Measurements from ENCODE around the gene AGMO.
"Not testable (repeated sequence)": the region's sequence is repeated elsewhere in the genome, so short reads cannot be mapped to it uniquely, and the experiment has no call there.

The AGMO gene

GRCh38 chr7:15306296-15306695 lies 255.5 kb downstream of the AGMO start:
- DNase-seq = no peak

GRCh38 chr7:15305002-15305600 lies 256.7 kb downstream of the AGMO start:
- DNase-seq = no peak

GRCh38 chr7:15303357-15303756 lies 258.5 kb downstream of the AGMO start:
- no peak for DNase-seq

GRCh38 chr7:15300986-15301385 lies 260.8 kb downstream of the AGMO start:
- DNase-seq = not testable (repeated sequence)

- DNase-seq = no peak
Measured at GRCh38 chr7:15292138-15292537, 269.7 kb downstream of the AGMO start.

- DNase-seq = no peak
Measured at GRCh38 chr7:15291699-15292098, 270.1 kb downstream of the AGMO start.

GRCh38 chr7:15288741-15289140 lies 273.1 kb downstream of the AGMO start:
- no peak for DNase-seq

- DNase-seq = no peak
Measured at GRCh38 chr7:15284396-15284795, 277.4 kb downstream of the AGMO start.

- no peak for DNase-seq
Measured at GRCh38 chr7:15280078-15280733, 281.6 kb downstream of the AGMO start.

- no peak for DNase-seq
Measured at GRCh38 chr7:15279640-15280039, 282.2 kb downstream of the AGMO start.

- DNase-seq = no peak
Measured at GRCh38 chr7:15257689-15258088, 304.1 kb downstream of the AGMO start.

- DNase-seq = no peak
Measured at GRCh38 chr7:15252181-15252580, 309.6 kb downstream of the AGMO start.

GRCh38 chr7:15248514-15248913 lies 313.3 kb downstream of the AGMO start:
- DNase-seq = no peak

GRCh38 chr7:15245831-15246230 lies 316.0 kb downstream of the AGMO start:
- DNase-seq = no peak

- DNase-seq = no peak
Measured at GRCh38 chr7:15239801-15240200, 322.0 kb downstream of the AGMO start.

- DNase-seq = no peak
Measured at GRCh38 chr7:15236952-15237351, 324.9 kb downstream of the AGMO start.

- no peak for DNase-seq
Measured at GRCh38 chr7:15234431-15234830, 327.4 kb downstream of the AGMO start.

GRCh38 chr7:15228831-15229230 lies 333.0 kb downstream of the AGMO start:
- DNase-seq = no peak

GRCh38 chr7:15225981-15226380 lies 335.8 kb downstream of the AGMO start:
- no peak for DNase-seq

GRCh38 chr7:15219758-15220157 lies 342.1 kb downstream of the AGMO start:
- no peak for DNase-seq

GRCh38 chr7:15218261-15218660 lies 343.6 kb downstream of the AGMO start:
- no peak for DNase-seq

- no peak for DNase-seq
Measured at GRCh38 chr7:15215616-15216015, 346.2 kb downstream of the AGMO start.

GRCh38 chr7:15214976-15215375 lies 346.8 kb downstream of the AGMO start:
- DNase-seq = no peak

- DNase-seq = no peak
Measured at GRCh38 chr7:15213093-15213492, 348.7 kb downstream of the AGMO start.

- DNase-seq = no peak
Measured at GRCh38 chr7:15209429-15209828, 352.4 kb downstream of the AGMO start.
